Prostate gland (tissue), 2 donors: ENCODE data around the gene MYH6. TPM values are rescaled to one million over a fixed set of nuclear protein-coding genes. Genes with fewer than 3 reads are reported as not detected.

Source experiments
- DNase-seq: peaks from one replicate; pipeline ENCODE4 v3.0.0-alpha.2; 2019; ENCODE audit warnings: low spot score
- H3K27ac ChIP-seq, 2 donors: fragments of 200-600 bp; sonication (generic); 2 replicates each; pipeline ENCODE4 v1.5.1; 2017 to 2019
- H3K27me3 ChIP-seq: fragments of 200-600 bp; sonication (generic); replicated peaks from 2 replicates; pipeline ENCODE4 v1.5.1; 2019; ENCODE audit not compliant: insufficient read depth
- H3K36me3 ChIP-seq, 2 donors: fragments of 200-600 bp; sonication (generic); 1 replicate in 1 of 2; 2 replicates in 1 of 2; pipeline versions ENCODE4 v1.5.1 to v1.8.1; 2017 to 2019
- H3K4me1 ChIP-seq: fragments of 200-600 bp; sonication (generic); replicated peaks from 2 replicates; pipeline ENCODE4 v1.5.1; 2019
- H3K4me3 ChIP-seq, 2 donors: fragments of 200-600 bp; sonication (generic); 2 replicates each; pipeline ENCODE4 v1.5.1; 2017 to 2019
- H3K9me3 ChIP-seq: fragments of 200-600 bp; sonication (generic); 2 replicates; pipeline ENCODE4 v1.5.1; 2017
- POLR2A ChIP-seq: fragments of 450-650 bp; IDR thresholded peaks from one replicate; pipeline ENCODE4 v1.6.1; 2016; ENCODE audit warnings: antibody characterized with exemption, mild to moderate bottlenecking
- POLR2AphosphoS5 ChIP-seq: sonication (generic); formaldehyde crosslinking; IDR thresholded peaks from one replicate; pipeline ENCODE4 v1.6.1; 2017; ENCODE audit warnings: antibody characterized with exemption
- WGBS: methylation state at CpG from one replicate; pipeline ENCODE4 v1.1.5; 2018; 5-methylcytosine and 5-hydroxymethylcytosine counted together
- intact Hi-C: fragments of 100-400 bp; cut with DNase I; formaldehyde crosslinking; loops from one replicate; pipeline ENCODE4 v1.14.2; 2022
- total RNA-seq, 2 donors: library from RNA; depleted of rRNA; stranded (reverse); fragments of >200 nt; gene quantifications; one replicate each; pipeline ENCODE4 v1.1.0, GENCODE V29; 2016
- TF ChIP-seq, protein P1 (sequence below), 4 experiments: fragments of 200-600 bp in 2 of 4; fragments of 450-650 bp in 2 of 4; sonication (generic) in 2 of 4; IDR thresholded peaks; 1 replicate in 3 of 4; 2 replicates in 1 of 4; pipeline ENCODE4 v1.5.1; 2016 to 2019; ENCODE audit warnings: antibody characterized with exemption in 4 of 4, mild to moderate bottlenecking in 2 of 4, moderate library complexity in 2 of 4

Gene MYH6
- total RNA-seq, 2 donors from 2014 or later: 3.1 TPM; not detected in 1

- Histone ChIP-seq H3K4me3 (peak within 1 kb of the TSS; percentile 48 to 55), H3K4me1 (peaks cover 10% of the 10 kb centered on the region), H3K36me3 (no peaks in the 10 kb centered on the region), H3K27ac (peak within 1 kb of the TSS; percentile 97 to 98), H3K9me3 (no peaks in the 10 kb centered on the region), H3K27me3 (no peaks in the 10 kb centered on the region)
- WGBS: under 1% methylated on average over 30 of the region's 74 CpGs
- intact Hi-C loops: no loop called here
- no peak for TF ChIP-seq POLR2A
- TF ChIP-seq POLR2AphosphoS5: no peak
- TF ChIP-seq, protein P1, sequence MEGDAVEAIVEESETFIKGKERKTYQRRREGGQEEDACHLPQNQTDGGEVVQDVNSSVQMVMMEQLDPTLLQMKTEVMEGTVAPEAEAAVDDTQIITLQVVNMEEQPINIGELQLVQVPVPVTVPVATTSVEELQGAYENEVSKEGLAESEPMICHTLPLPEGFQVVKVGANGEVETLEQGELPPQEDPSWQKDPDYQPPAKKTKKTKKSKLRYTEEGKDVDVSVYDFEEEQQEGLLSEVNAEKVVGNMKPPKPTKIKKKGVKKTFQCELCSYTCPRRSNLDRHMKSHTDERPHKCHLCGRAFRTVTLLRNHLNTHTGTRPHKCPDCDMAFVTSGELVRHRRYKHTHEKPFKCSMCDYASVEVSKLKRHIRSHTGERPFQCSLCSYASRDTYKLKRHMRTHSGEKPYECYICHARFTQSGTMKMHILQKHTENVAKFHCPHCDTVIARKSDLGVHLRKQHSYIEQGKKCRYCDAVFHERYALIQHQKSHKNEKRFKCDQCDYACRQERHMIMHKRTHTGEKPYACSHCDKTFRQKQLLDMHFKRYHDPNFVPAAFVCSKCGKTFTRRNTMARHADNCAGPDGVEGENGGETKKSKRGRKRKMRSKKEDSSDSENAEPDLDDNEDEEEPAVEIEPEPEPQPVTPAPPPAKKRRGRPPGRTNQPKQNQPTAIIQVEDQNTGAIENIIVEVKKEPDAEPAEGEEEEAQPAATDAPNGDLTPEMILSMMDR (IDR thresholded peaks at IDR 0.05): no peak
- peak; percentile 64 for DNase-seq
These were observed 42.9 kb downstream of the MYH6 start, which contains the start of gene EFS for GRCh38 chr14:23365036-23365731. EFS (minus strand) TSS chr14:23365172; CDS start chr14:23365025, 147 bp downstream.

DNA sequence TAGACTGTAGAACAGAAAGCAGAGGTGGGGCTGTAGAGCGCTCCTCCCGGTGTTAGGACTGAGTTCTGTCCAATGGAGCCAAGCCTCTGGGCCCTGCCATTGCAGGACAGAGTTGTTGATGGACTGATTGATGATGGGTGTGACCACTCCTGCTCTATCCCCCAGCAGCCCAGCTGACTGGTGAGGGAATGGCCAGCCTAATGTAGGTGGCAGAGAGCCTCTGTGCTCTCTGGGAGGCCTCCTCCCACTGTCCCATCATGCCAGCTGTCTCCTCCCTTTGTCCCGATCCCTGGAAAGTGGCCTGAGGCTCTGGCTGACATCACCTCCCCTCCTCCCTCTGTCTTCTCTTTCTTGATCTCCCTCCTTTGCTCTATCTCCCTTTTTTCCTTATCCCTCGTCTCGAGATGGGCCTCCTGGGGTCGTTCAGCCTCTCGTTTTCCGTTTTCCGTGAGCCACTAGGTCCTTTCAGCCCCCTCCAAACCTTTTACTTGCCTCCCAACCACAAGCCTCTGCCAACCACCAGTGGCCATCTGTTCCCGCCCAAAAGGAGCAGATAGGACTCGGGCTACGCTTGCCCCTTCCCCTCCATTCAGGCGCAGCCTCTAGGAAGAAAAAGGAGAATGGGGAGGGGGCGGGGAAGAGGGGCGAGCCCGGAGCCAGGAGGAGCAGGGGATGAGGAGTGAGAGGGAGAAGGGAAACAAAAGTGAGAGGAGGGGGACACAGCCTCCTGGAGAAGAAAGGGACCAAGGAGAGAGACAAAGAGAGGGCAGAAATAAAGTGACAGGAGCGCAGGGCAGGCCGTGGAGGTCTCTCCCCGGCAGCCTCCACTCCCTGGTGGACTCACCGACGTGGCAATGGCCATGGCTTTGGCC is 43.7 kb downstream of the MYH6 start:
- intact Hi-C loops: no loop called here
- TF ChIP-seq POLR2AphosphoS5 (peak; percentile 76), POLR2A (peak; percentile 42)
- TF ChIP-seq, protein P1 (IDR thresholded peaks at IDR 0.05): peak in 1 of 4 experiments; percentile 2
- Histone ChIP-seq H3K27ac (peak overlapping the region; percentile 97 to 98), H3K36me3 (peaks cover 0 to 5% of the 10 kb centered on the region in 2 donors), H3K9me3 (no peaks in the 10 kb centered on the region), H3K4me1 (peaks cover 10% of the 10 kb centered on the region), H3K27me3 (no peaks in the 10 kb centered on the region), H3K4me3 (peak overlapping the region; percentile 48 to 55)
- peak; percentile 71 for DNase-seq
- WGBS: 4% methylated on average over 21 of the region's 21 CpGs

- Histone ChIP-seq H3K36me3 (peaks cover 0 to 5% of the 10 kb centered on the region in 2 donors), H3K27me3 (no peaks in the 10 kb centered on the region), H3K4me1 (peaks cover 10% of the 10 kb centered on the region), H3K9me3 (no peaks in the 10 kb centered on the region), H3K27ac (peak overlapping the region; percentile 2 to 50), H3K4me3 (no peak overlapping the region)
- TF ChIP-seq, protein P1 (IDR thresholded peaks at IDR 0.05): peak in 3 of 4 experiments; percentile 21 to 37 (median 28)
- no peak for TF ChIP-seq POLR2A
- DNase-seq: no peak
- WGBS: 35% methylated on average over 3 of the region's 3 CpGs
- intact Hi-C loops: no loop called here
These were observed 45.9 kb downstream of the MYH6 start for GRCh38 chr14:23362200-23362599.

DNA sequence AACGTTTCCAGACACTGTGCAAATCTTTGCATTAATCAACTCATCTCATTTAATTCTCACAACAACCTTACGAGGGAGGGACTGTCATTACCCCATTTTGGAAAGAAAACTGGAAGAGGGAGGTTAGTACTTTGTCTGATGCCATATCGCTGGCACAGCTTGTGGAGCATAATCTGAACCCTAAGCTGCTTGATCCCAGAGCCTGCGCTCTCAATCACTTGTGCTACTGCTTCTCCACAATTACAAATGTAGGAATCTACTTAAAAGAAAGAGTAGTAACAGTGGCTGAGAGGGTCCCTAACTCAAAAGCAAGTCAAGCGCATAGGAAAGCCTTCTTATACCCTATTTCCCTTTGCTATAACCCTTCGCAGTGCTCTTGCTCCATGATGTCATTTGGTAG is 46.3 kb downstream of the MYH6 start:
- peaks cover 0 to 5% of the 10 kb centered on the region in 2 donors for H3K36me3 ChIP-seq
- WGBS: 71% methylated on average over 6 of the region's 6 CpGs
- intact Hi-C loops: no loop called here
- H3K9me3 ChIP-seq: no peaks in the 10 kb centered on the region
- peak overlapping the region; percentile 2 to 50 for H3K27ac ChIP-seq
- DNase-seq: no peak
- TF ChIP-seq POLR2A (no peak), POLR2AphosphoS5 (no peak)
- TF ChIP-seq, protein P1 (IDR thresholded peaks at IDR 0.05): no peak
- no peak overlapping the region for H3K4me3 ChIP-seq
- H3K4me1 ChIP-seq: peaks cover 10% of the 10 kb centered on the region
- no peaks in the 10 kb centered on the region for H3K27me3 ChIP-seq
